ENCODE measurements around the gene IL12RB2.
"Not testable (repeated sequence)": the region's sequence is repeated elsewhere in the genome, so short reads cannot be mapped to it uniquely, and the experiment has no call there.

Gene IL12RB2

DNA sequence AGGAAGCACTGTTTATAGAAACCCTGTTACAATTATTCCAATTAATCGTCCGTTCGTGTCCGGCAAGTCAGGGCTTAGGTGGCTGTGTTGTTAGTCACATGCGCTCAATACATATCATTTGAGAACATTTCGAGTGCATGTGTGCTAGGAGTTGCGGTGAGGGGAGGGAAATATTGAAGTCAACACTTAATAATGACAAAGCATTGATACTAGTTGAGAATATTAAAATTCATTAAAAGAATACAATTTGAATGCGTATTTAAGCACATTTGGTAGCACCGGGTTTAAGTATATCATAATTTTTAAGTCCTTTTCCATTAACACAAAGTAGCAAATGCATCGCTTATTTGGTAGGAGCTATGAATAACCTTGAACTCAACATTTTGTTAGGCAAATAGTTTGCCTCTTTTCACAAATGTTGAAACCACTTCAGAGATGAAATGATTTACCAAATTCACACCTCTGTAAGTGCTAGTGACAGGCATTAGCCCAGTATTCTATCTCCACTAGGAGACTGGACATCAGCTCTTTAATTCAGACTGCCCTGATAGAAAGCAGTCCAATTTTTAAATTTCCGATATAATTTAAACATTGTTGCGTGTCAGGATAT lies 123.6 kb downstream of the IL12RB2 start:
- no peak for DNase-seq (ENCODE audit: low read depth, low spot score)

DNA sequence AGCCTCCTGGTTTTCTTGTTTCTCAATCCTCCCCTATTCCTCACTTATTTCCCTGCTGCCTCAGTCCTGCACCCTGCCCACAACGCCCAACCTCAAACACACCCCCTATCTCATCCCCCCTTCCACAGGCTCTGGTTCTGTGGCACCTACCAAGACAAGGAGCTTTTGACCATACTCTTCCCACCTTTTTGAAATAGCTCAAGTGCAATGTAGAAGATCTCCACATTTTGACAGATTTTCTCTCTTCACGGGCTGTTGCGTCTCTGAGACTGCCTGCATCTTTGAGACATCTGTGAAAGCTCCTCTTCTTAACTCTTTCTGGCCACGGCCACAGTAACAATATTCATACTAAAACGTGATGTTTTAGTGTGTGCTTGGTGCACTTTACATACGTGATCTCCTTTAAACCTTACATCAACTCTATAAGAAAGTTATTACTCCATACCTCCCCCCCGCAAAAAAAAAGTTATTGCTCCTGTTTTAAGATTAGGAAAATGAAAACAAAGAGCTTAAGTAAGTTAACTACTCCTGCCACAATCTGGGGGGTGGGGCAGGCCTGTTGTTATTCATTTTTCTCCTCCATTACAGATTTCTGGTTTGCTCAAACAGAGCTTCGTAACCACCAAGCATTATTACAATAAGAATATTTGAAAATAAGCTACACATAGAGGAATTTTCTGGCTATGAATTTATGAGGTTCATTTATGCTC lies 124.4 kb downstream of the IL12RB2 start:
- no peak for DNase-seq (ENCODE audit: low read depth, low spot score)

DNA sequence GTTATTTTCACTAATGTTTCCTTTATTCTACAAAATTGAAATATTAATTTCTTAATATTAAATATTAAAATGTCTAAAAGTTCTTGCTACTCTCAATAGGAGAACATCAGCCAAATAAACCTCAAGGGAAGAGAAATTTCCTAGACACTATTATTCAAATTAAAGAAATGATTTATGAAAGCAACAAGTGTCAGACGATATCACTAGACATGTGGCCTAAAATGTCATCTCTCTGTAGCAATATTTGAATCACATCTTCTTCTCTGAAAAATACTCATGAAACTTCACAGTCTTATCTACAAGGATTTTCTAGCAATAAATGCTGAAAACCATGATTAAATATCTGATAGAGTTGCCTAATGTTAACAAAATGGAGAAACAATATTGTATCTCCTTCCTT lies 125.1 kb downstream of the IL12RB2 start:
- DNase-seq (ENCODE audit: low read depth, low spot score), result no peak

DNA sequence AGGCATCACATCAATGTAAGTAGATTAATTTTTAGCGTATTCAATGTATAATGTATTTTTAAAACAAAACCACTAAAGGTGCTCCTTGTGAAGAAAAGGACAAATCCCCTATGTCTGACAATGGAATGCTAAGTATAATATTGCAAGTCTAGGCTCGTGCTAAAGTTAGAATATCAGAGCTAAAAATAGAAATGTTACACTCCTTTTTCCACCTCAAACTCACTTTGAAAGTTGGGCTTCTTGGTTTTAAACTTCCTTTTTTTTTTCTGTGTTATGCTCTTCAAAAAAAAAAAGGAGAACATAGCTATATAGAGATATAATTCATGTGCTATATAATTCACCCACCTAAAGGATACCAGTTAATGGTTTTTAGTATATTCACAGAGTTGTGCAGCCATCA lies 126.2 kb downstream of the IL12RB2 start:
- DNase-seq (ENCODE audit: low read depth, low spot score), result no peak

DNA sequence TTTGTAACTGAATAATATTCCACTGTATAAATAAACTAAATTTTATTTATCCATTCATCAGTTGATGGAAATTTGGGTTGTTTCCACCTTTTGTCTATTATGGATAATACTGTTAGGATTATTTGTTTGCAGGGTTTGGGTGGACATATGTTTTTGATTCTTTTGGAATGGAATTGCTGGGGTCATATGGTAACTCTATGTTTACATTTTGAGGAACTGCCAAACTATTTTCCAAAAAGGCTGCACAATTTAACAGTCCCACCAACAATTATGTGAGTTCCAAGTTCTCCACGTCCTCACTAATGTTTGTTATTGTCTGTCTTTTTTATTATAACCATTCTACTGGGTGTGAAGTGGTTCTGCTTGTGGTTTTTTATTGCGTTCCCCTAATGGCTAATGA lies 126.8 kb downstream of the IL12RB2 start:
- no peak for DNase-seq (ENCODE audit: low read depth, low spot score)

DNA sequence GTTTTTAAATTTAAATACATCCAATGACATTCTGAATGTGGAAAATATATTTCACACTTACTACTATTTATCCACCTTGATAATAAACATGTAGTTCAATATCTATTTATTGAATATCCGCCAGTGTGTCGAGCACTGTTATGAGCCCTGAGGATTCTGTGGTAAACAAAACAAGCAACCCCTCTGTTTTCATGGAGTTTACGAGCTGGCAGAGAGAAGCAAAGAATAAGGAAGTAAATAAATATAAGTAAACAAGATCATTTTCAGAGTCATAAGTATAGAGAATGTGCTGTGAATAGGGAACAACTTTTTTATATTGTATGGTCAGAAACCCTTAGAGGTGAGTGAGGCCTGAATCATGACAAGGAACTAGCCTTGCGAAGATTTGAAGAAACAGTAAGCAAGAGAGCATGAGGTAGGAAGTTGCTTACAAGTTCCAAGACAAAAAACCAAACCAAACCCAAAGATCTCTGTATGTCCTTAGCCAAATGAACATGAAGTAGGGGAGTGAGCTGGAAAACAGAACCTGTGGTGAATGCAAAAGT lies 128.9 kb downstream of the IL12RB2 start:
- no peak for DNase-seq (ENCODE audit: low read depth, low spot score)

DNA sequence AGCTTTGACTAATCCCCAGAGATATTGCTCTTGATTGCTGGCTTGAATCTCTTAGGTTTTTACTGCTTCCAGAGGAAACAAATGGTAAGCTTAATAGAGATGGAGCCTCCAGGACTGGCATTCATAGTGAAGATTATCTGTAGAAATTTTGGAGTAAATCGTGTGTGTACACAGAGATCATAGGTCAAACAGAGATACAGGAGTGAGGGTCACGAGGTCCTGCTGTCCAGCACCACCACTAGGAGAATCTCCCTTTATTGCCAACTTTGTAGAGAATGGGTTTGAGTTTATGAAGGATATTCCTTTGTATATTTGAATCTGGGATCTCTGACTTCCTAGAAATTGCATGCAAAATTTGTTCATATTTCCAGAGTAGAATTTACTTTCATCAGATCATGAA lies 130.3 kb downstream of the IL12RB2 start:
- DNase-seq (ENCODE audit: low read depth, low spot score), result no peak

DNA sequence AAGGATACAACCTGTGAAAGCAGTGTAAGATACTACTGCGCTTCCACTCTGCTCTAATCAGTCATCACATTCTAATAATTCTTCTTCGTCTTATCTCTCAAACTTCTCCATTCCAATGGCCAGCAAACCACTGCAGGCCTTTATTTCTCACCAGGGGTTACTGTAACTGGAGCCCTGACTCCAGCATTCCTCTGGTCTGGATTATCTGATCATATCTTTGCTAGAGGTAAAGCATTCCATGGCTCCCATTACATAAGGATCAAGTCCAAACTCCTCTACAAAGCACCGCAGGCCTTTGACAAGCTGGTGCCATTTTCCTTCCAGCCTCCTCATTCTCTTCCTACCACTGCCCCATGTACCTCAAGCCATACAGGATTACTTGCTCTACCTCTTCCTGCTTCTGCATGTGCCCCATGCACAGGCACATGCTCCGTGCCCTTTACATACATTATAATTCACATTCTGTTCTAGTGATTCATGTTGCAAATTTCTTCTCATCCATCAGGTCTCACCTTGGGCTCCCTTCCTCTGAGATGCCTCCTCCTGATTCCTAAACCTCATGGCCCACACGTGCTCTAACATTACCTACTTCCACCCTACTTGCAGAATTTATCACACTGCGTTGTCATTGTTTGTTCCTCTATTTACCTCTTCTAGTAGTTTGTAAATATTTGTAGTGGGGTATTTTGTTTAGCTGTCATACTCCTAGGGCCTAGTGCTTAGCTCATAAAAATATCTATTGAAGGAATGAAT lies 131.8 kb downstream of the IL12RB2 start:
- DNase-seq (ENCODE audit: low read depth, low spot score), result no peak

DNA sequence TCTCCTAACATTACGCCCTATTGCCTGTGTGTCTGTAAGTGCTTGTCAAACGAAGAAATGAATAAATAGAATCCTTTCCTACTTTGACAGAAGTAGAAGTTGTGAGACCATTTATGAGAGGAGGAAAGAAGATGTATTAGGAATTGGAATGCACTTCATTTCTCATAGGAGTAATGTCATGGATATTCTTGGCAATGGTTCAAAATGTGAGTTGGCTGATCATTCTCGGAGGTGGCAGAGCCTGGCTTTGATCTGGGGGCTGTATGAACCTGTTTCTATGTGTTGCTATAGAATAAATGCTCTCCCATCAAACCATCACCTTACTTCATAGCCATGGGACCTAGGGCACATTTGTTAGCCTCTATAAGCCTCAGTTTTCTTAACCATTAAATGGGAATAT lies 132.7 kb downstream of the IL12RB2 start:
- DNase-seq (ENCODE audit: low read depth, low spot score), result no peak

DNA sequence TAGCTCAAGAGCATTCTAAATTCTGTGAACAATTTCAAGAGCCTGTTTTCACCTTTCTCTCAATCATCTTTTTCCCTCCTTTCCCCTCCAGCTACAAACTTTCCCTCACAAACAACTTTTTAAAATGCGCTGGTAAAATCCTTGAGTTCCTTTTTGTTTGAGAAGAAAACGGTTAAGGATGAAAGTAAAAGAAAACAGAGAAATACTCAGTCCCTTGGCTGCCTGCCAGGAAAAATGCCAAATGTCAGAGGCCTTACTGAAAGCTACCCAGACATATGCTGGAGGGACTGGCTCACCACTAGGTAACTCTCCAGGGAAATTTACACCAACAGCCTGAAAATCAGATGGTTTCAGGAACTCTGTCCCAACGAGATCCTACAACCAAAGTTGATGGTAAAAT lies 133.5 kb downstream of the IL12RB2 start:
- DNase-seq (ENCODE audit: low read depth, low spot score), result no peak

DNA sequence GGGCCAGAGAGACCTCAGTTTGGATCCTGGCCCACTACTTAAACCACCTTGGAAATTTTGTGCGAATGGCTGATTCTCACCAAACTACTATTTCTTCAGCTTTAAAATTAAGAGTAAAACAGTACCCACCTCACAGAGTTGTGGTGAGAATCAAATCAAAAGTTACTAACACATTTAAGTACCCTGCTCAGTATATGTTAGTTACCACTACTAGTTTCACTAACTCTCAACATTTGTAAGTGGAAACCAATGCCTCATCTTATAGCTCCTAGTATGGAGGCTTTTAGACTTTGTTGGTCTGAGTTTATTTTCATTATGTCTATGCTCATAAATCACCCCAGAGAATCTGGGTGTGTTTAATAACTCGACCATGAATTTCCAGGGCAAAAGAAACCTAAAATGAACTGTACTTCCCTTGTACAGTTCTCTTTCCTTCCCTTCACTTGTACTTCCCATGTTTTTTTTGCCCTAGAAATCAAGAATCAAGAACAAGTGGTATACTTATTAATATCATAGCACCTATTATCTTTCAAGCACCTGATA lies 134.1 kb downstream of the IL12RB2 start:
- DNase-seq (ENCODE audit: low read depth, low spot score), result no peak

DNA sequence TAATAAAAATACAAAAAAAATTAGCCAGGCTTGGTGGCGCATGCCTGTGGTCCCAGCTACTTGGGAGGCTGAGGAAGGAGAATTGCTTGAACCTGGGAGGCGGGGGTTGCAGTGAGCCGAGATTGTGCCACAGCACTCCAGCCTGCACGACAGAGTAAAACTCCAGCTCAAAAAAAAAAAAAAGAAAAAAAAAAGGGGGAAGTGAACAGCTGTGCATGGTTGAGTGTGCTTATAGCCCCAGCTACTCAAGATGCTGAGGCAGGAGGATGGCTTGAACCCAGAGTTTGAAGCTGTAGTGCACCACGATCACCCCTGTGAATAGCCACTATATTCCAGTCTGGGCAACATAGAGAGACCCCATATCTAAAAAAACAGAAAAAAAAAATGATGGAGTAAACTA lies 138.3 kb downstream of the IL12RB2 start:
- not testable (repeated sequence) for DNase-seq (ENCODE audit: low read depth, low spot score)

All from iPS DF 19.7 (cell line).